ENCODE data around the gene ZNF521. TPM values are rescaled to one million over a fixed set of nuclear protein-coding genes. Genes with fewer than 3 reads are reported as not detected.

ZNF521 gene
- total RNA-seq, 1 donor from 2014 or later: 75.1 TPM

DNA sequence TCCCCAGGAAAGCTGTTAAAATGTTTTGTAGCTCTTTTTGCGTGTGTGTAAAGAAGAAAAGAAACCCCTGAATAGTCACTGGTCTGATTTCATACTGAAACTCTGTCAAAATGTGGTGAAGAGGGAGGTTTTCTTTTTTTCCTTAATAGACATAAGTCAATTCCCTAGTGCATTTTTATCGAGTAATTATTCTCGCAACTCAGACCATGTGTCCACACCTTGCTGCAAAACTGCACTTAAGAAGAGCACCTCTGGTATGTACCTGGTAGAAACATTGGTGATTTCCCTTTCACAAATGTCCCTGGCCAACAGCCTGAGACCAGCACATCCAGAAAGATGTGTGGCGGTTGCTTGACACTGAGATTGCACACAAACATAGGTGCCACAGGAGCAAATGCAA is 159.9 kb downstream of the ZNF521 start:
- Mint-ChIP-seq H3K4me1 (ENCODE audit: unreplicated experiment) (peaks cover 4% of the 10 kb centered on the region), H3K27ac (no peak overlapping the region)
- DNase-seq (ENCODE audit: extremely low spot score, unreplicated experiment): no peak

DNA sequence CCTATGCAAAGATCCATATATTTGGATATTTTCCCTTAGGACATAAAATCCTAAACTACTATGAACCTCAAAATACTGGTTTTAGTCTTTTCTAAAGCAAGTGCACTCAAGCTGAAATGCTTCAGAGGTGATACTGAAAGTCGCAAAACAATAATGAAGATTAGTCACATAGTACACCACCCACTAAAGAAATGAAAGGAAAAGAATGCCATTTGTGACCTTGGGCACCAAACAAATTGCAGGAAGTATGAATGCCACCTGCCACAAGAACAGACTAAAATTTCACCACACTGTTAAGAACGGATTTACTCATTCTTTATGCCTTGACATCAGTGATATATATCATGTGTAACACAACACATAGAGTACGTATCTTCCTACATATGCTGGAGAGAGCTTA is 161.5 kb downstream of the ZNF521 start:
- no peak for DNase-seq (ENCODE audit: extremely low spot score, unreplicated experiment)
- Mint-ChIP-seq H3K9me3 (no peaks in the 10 kb centered on the region), H3K27me3 (no peaks in the 10 kb centered on the region), H3K4me1 (ENCODE audit: unreplicated experiment) (peaks cover 8% of the 10 kb centered on the region), H3K36me3 (peaks cover 4% of the 10 kb centered on the region), H3K4me3 (no peak overlapping the region), H3K27ac (no peak overlapping the region)
- TF ChIP-seq, protein P1, sequence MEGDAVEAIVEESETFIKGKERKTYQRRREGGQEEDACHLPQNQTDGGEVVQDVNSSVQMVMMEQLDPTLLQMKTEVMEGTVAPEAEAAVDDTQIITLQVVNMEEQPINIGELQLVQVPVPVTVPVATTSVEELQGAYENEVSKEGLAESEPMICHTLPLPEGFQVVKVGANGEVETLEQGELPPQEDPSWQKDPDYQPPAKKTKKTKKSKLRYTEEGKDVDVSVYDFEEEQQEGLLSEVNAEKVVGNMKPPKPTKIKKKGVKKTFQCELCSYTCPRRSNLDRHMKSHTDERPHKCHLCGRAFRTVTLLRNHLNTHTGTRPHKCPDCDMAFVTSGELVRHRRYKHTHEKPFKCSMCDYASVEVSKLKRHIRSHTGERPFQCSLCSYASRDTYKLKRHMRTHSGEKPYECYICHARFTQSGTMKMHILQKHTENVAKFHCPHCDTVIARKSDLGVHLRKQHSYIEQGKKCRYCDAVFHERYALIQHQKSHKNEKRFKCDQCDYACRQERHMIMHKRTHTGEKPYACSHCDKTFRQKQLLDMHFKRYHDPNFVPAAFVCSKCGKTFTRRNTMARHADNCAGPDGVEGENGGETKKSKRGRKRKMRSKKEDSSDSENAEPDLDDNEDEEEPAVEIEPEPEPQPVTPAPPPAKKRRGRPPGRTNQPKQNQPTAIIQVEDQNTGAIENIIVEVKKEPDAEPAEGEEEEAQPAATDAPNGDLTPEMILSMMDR (conservative IDR thresholded peaks at IDR 0.05): no peak

More for the DNA sequence above, 159.9 kb downstream of the ZNF521 start:
- peaks cover 4% of the 10 kb centered on the region for H3K36me3 Mint-ChIP-seq
- H3K9me3 Mint-ChIP-seq: no peaks in the 10 kb centered on the region
- TF ChIP-seq, protein P1 (conservative IDR thresholded peaks at IDR 0.05): no peak
- no peaks in the 10 kb centered on the region for H3K27me3 Mint-ChIP-seq
- no peak overlapping the region for H3K4me3 Mint-ChIP-seq

DNA sequence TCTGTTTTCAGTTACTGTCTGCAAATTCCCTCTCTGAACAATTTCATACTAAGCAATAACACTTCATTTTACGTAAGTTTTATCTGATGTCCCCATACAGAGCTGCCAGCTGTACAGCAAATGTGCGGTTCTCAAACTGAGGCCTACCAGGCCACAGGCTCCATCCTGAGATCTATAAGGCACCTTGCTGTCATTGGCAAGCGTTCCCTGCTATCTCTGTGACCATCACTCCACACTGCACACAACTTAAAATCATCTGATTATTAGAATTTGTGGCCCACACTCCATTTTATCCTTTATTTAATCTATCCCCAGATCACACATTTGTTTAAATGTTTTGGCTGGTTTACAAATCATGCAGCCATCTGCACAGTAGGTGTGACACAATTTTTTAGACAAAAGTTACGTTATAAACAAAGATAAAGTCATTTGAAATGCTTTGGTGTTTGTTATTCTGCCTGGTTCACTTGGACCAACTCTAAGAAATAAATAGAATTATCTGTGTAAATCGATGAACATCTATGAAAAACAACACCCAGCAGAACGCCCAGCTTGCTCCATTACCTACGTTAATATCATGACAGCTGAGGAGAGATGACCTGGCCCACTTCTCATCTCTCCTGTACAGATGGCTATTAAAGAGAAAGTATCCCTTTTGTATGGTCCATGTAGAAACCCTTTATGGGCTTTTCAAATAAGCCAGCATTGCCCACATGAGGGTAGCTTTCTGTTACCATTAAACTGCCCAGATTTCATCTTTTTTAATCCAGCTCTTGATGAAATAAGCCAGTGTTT is 162.4 kb downstream of the ZNF521 start:
- H3K4me3 Mint-ChIP-seq: no peak overlapping the region
- H3K27me3 Mint-ChIP-seq: no peaks in the 10 kb centered on the region
- H3K27ac Mint-ChIP-seq: no peak overlapping the region
- TF ChIP-seq, protein P1 (conservative IDR thresholded peaks at IDR 0.05): no peak
- H3K4me1 Mint-ChIP-seq (ENCODE audit: unreplicated experiment): peaks cover 8% of the 10 kb centered on the region
- DNase-seq (ENCODE audit: extremely low spot score, unreplicated experiment): no peak
- H3K36me3 Mint-ChIP-seq: peaks cover 4% of the 10 kb centered on the region
- no peaks in the 10 kb centered on the region for H3K9me3 Mint-ChIP-seq

DNA sequence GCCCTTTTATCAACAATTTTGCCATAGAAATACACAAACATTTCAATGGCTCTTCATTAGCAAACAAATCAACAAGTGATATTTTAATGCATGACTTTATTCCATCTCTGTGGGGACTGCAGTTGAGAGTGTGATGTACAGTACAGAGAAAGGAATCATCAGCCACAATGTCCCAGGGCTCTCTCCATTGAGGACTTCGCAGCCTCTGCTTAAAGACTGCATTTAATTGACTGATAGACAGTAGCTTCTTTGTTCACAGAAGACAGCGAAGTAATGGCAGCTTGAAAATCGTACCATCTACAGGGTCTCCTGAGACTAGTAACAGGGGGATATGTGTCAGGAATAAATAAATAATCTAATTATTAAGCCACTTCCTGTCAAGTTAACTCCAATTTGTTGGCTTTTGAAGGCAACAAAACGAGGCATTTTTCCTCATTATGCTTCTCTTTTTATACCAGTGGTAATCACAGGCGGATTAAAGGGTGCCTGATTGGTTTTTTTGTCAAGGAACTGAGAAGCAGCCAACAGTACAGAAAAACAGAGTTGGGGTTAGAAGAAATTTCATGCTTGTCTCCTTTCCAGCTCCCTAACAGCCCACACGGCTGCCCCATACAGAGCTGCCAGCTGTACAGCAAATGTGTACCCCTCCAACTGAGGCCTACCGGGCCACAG is 164.3 kb downstream of the ZNF521 start:
- no peak for DNase-seq (ENCODE audit: extremely low spot score, unreplicated experiment)
- H3K4me1 Mint-ChIP-seq (ENCODE audit: unreplicated experiment): peaks cover 8% of the 10 kb centered on the region
- H3K27me3 Mint-ChIP-seq: no peaks in the 10 kb centered on the region
- no peak overlapping the region for H3K4me3 Mint-ChIP-seq
- TF ChIP-seq, protein P1 (conservative IDR thresholded peaks at IDR 0.05): no peak
- H3K36me3 Mint-ChIP-seq: peaks cover 4% of the 10 kb centered on the region
- H3K27ac Mint-ChIP-seq: no peak overlapping the region
- no peaks in the 10 kb centered on the region for H3K9me3 Mint-ChIP-seq

DNA sequence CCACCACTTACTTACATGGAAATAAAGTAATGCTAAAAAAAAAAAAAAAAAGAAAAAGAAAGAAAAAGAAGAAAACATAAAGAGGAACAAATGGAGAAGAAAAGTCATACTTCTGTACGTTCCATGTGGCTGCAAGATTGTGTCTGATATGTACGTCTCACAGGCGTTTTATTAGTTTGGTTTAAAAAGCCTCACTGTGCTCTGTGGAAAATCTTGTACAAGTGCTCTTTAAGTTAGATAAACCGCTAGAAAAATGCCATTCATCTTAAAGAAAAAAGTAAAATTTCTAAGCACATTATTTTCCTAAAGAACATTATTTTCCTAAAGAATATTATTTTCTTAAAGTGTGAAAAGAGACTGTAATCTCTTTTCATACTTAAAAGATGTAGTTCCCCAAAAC is 165.1 kb downstream of the ZNF521 start:
- Mint-ChIP-seq H3K27me3 (no peaks in the 10 kb centered on the region), H3K4me3 (no peak overlapping the region), H3K4me1 (ENCODE audit: unreplicated experiment) (peaks cover 8% of the 10 kb centered on the region), H3K9me3 (no peaks in the 10 kb centered on the region), H3K36me3 (peaks cover 4% of the 10 kb centered on the region), H3K27ac (no peak overlapping the region)
- DNase-seq (ENCODE audit: extremely low spot score, unreplicated experiment): no peak
- TF ChIP-seq, protein P1 (conservative IDR thresholded peaks at IDR 0.05): no peak
